SK-N-SH (cell line): ENCODE measurements around the gene FASTK. TPM values are rescaled to one million over a fixed set of nuclear protein-coding genes. Genes with fewer than 3 reads are reported as not detected.

Experiments used
- CTCF ChIA-PET: fragments of 300-600, 350-600 bp; formaldehyde crosslinking; extraction: SDS; loops from one replicate; lab custom pipeline; 2021; lab: Yijun Ruan, JAX
- POLR2A ChIA-PET: fragments of 350-600 bp; sonication (Branson Sonifier 250); formaldehyde crosslinking; extraction: SDS; loops from one replicate; lab custom pipeline; 2020; ENCODE audit warnings: antibody characterized with exemption, inconsistent platforms; lab: Yijun Ruan, JAX
- DNase-seq: peaks from one replicate; pipeline ENCODE4 v3.0.0; 2012
- H2AFZ ChIP-seq: fragments of 200-600 bp; sonication (generic); 2 replicates; pipeline ENCODE4 v1.8.1; 2016; ENCODE audit warnings: antibody characterized with exemption, mild to moderate bottlenecking, low read depth
- H3F3A ChIP-seq: fragments of 200-600 bp; sonication (generic); replicated peaks from 2 replicates; pipeline ENCODE3; 2016; ENCODE audit warnings: antibody characterized with exemption, mild to moderate bottlenecking; ENCODE audit not compliant: insufficient read depth
- H3K27ac ChIP-seq, 2 experiments: fragments of 200-500 bp in 1 of 2; fragments of 200-600 bp in 1 of 2; sonication (Bioruptor generic) in 1 of 2; sonication (generic), shearing (Covaris generic) in 1 of 2; 2 replicates each; pipeline versions ENCODE4 v1.5.1 to v1.6.1; 2014 to 2016; ENCODE audit warnings: low read depth in 2 of 2, inconsistent platforms in 1 of 2, low read length in 1 of 2, mild to moderate bottlenecking in 1 of 2, mixed read lengths in 1 of 2
- H3K27me3 ChIP-seq: fragments of 200-600 bp; sonication (generic), shearing (Covaris generic); 2 replicates; pipeline ENCODE4 v1.6.1; 2016; ENCODE audit warnings: mixed run types; ENCODE audit not compliant: insufficient read depth
- H3K36me3 ChIP-seq, 2 experiments: fragments of 200-500 bp in 1 of 2; fragments of 200-600 bp in 1 of 2; sonication (Bioruptor generic) in 1 of 2; sonication (generic) in 1 of 2; replicated peaks in 1 of 2; 2 replicates each; pipeline versions ENCODE3 to v1.5.1; 2014 to 2016; ENCODE audit warnings: low read length in 1 of 2, mild to moderate bottlenecking in 1 of 2; ENCODE audit not compliant: insufficient read depth in 2 of 2, control insufficient read depth in 1 of 2
- H3K4me1 ChIP-seq, 2 experiments: fragments of 200-500 bp in 1 of 2; fragments of 200-600 bp in 1 of 2; sonication (Bioruptor generic) in 1 of 2; sonication (generic), shearing (Covaris generic) in 1 of 2; 2 replicates each; pipeline versions ENCODE4 v1.5.1 to v1.6.1; 2014 to 2016; ENCODE audit warnings: low read depth in 1 of 2, low read length in 1 of 2, mixed run types in 1 of 2; ENCODE audit not compliant: insufficient read depth in 2 of 2, control insufficient read depth in 1 of 2
- H3K4me2 ChIP-seq: fragments of 200-600 bp; sonication (generic), shearing (Covaris generic); 2 replicates; pipeline ENCODE4 v1.6.1; 2017; ENCODE audit warnings: mixed run types
- H3K4me3 ChIP-seq, 2 experiments: fragments of 200-500 bp in 1 of 2; fragments of 200-600 bp in 1 of 2; sonication (Bioruptor generic) in 1 of 2; sonication (generic), shearing (Covaris generic) in 1 of 2; 2 replicates each; pipeline versions ENCODE4 v1.5.1 to v1.8.1; 2014 to 2016; ENCODE audit warnings: low read depth in 2 of 2, inconsistent platforms in 1 of 2, low read length in 1 of 2, mild to moderate bottlenecking in 1 of 2, mixed read lengths in 1 of 2, moderate library complexity in 1 of 2
- H3K79me2 ChIP-seq: fragments of 200-600 bp; sonication (generic); 2 replicates; pipeline ENCODE4 v1.8.1; 2017; ENCODE audit warnings: mild to moderate bottlenecking; ENCODE audit not compliant: insufficient read depth
- H3K9ac ChIP-seq: fragments of 200-600 bp; sonication (generic); 2 replicates; pipeline ENCODE4 v1.6.1; 2017; ENCODE audit warnings: mixed run types
- H3K9me2 ChIP-seq: fragments of 200-600 bp; sonication (generic); 2 replicates; pipeline ENCODE4 v1.6.1; 2017; ENCODE audit warnings: mixed run types
- H3K9me3 ChIP-seq: fragments of 200-600 bp; sonication (generic); 2 replicates; pipeline ENCODE4 v1.6.1; 2017; ENCODE audit warnings: mixed run types, mild to moderate bottlenecking, moderate library complexity
- H4K20me1 ChIP-seq: fragments of 200-600 bp; sonication (generic); 2 replicates; pipeline ENCODE4 v1.6.1; 2017; ENCODE audit warnings: mild to moderate bottlenecking, mixed run types; ENCODE audit not compliant: insufficient read depth
- CTCF ChIP-seq: fragments of 200-600 bp; sonication (generic); IDR thresholded peaks from 2 replicates; pipeline ENCODE4 v1.6.1; 2017; ENCODE audit warnings: antibody characterized with exemption, mild to moderate bottlenecking, moderate library complexity
- FOSL2 ChIP-seq: IDR thresholded peaks from 2 replicates; pipeline ENCODE4 v1.4.0; 2012; ENCODE audit warnings: low read depth, mild to moderate bottlenecking, moderate library complexity, borderline replicate concordance
- FOXJ3 ChIP-seq: sonication (generic); formaldehyde crosslinking; IDR thresholded peaks from 2 replicates; pipeline ENCODE4 v1.5.1; 2020; ENCODE audit warnings: mild to moderate bottlenecking, missing genetic modification reagents
- FOXM1 ChIP-seq: IDR thresholded peaks from 2 replicates; pipeline ENCODE4 v1.4.0; 2012; ENCODE audit warnings: low read depth, mild to moderate bottlenecking
- IRF3 ChIP-seq: fragments of 150-350 bp; IDR thresholded peaks from 2 replicates; pipeline ENCODE4 v1.6.1; 2016; ENCODE audit warnings: mild to moderate bottlenecking, low read depth, low read length
- MEF2A ChIP-seq: IDR thresholded peaks from 2 replicates; pipeline ENCODE4 v1.4.0; 2012; ENCODE audit warnings: low read depth, borderline replicate concordance
- PBX3 ChIP-seq: IDR thresholded peaks from 2 replicates; pipeline ENCODE4; 2012
- POLR2AphosphoS5 ChIP-seq: IDR thresholded peaks from 2 replicates; pipeline ENCODE4 v1.6.1; 2012; ENCODE audit warnings: low read depth, low read length
- RAD21 ChIP-seq: IDR thresholded peaks from 2 replicates; pipeline ENCODE4 v1.6.1; 2012; ENCODE audit warnings: mild to moderate bottlenecking, low read length
- WGBS: methylation state at CpG from one replicate; pipeline ENCODE4 v1.1.6; 2017; ENCODE audit warnings: low lambda C conversion rate; 5-methylcytosine and 5-hydroxymethylcytosine counted together
- polyA plus RNA-seq, 3 experiments: library from polyadenylated mRNA; depleted of rRNA; stranded (reverse); fragments of >200 nt; gene quantifications; 2 replicates each; pipeline ENCODE4 v1.2.3, GENCODE V29; 2012
- TF ChIP-seq, protein P1 (sequence below): fragments of 150-350 bp; IDR thresholded peaks from 2 replicates; pipeline ENCODE4 v1.6.1; 2017; ENCODE audit warnings: antibody characterized with exemption, low read length, low read depth, borderline replicate concordance
- TF ChIP-seq, protein P2 (sequence below): IDR thresholded peaks from 2 replicates; pipeline ENCODE4 v1.4.0; 2012; ENCODE audit warnings: low read depth, borderline replicate concordance

FASTK gene
- polyA plus RNA-seq, 1 of the 3 experiments (the other 2 are of a cell fraction), result 125 TPM

DNA sequence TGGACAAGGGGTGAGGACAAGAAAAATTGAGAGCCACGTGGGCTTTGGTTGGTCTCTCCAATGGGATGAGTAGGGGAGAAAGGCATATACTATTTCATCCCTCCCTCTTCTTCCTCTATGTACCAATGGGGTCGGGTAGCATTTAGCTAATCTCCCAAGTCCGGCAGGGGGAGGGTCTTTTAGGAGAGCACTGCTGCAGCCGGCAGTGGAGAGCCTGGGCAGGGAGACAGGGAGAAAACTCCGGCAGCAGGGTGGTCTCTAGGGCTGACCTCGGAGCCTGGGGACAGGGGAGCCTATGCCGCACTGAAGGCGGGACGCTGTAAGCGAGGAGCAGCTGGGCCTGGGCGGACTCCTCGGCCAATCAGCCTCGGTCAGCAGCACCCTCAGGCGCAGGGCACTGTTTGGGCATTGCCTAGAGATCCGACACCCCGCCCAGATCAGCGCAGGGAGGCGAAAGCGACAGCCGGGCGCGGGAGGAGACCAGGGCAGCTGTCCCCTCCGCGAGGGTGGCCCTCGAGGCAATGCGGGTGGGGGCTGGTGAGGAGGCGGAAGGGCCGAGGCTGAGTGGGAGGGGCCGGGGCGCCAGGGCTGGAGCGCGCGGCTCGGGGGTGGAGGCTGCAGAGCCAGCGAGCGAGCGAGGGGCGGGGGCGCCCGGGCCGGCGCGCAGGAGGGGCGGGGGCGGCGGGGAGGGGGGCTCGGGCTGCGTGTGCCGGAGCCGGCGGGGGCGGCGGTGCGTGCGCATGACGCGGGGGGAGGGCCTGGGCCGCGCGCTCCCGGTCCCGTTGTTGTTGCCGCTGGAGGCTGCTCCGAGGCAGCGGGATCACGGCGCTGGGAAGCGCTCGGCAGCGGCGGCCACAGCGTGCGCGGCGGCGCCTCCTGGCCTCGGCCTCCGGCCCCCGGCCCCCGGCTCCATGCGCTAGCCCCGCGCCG, 5.3 kb upstream of the FASTK start, which contains the start of gene AGAP3 (continued):
- TF ChIP-seq IRF3 (no peak), FOXM1 (no peak), FOSL2 (no peak), POLR2AphosphoS5 (peak; percentile 80)
- TF ChIP-seq, protein P1, sequence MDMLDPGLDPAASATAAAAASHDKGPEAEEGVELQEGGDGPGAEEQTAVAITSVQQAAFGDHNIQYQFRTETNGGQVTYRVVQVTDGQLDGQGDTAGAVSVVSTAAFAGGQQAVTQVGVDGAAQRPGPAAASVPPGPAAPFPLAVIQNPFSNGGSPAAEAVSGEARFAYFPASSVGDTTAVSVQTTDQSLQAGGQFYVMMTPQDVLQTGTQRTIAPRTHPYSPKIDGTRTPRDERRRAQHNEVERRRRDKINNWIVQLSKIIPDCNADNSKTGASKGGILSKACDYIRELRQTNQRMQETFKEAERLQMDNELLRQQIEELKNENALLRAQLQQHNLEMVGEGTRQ, result no peak

DNA sequence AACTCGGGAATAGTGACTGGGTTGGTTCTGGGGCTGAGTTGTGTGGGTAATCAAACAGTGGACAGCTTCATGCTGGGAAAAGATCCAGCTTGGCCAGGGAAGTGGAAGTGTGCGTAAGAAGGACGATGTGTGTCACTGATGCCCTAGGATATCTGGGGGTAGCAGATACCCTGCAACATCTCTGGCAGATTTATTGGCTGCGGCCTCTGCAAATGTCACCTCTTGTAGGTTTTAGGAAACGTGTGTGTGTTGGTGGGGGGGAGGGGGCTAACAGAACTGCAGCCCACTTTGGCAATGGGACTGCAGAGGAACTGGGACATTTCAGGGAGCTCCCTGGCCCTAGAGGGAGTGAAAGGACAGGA, 4.7 kb upstream of the FASTK start:
- WGBS, result 77% methylated on average over 5 of the region's 5 CpGs
- Histone ChIP-seq H3K27me3 (no peaks in the 10 kb centered on the region), H4K20me1 (peaks cover 29% of the 10 kb centered on the region), H3K4me3 (peak overlapping the region; percentile 54 to 90; a peak in 2 of 4 replicates), H3K4me1 (peaks cover 36 to 59% of the 10 kb centered on the region in 2 experiments), H3F3A (peaks cover 20% of the 10 kb centered on the region), H3K36me3 (peaks cover 0 to 13% of the 10 kb centered on the region in 2 experiments), H3K79me2 (peaks cover 63% of the 10 kb centered on the region), H3K9me2 (no peaks in the 10 kb centered on the region), H2AFZ (peak overlapping the region; percentile 72), H3K27ac (peak overlapping the region; percentile 64 to 94; a peak in 3 of 4 replicates), H3K9me3 (no peaks in the 10 kb centered on the region), H3K9ac (peak overlapping the region; percentile 28; the same call in 1 of the 2 replicates), H3K4me2 (peak overlapping the region; percentile 79)
- TF ChIP-seq CTCF (no peak), FOXJ3 (no peak), PBX3 (no peak), MEF2A (no peak), RAD21 (no peak)
- TF ChIP-seq, protein P2, sequence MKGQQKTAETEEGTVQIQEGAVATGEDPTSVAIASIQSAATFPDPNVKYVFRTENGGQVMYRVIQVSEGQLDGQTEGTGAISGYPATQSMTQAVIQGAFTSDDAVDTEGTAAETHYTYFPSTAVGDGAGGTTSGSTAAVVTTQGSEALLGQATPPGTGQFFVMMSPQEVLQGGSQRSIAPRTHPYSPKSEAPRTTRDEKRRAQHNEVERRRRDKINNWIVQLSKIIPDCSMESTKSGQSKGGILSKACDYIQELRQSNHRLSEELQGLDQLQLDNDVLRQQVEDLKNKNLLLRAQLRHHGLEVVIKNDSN, result no peak
- TF ChIP-seq, protein P1, result no peak
- DNase-seq, result no peak
- ChIA-PET POLR2A (interaction anchor here (0.8 to 1.4 kb wide), 5 partner anchors 27 to 1355 kb away, joined by 3 read pairs; partner anchors contain the start of genes ABCB8, ABCF2 and NUB1), CTCF (interaction anchor here (0.6 to 21.3 kb wide), 15 partner anchors 9 to 323 kb away, joined by 3 to 474 read pairs (median 4); partner anchors contain the start of genes ABCB8, CDK5 and SLC4A2)
